A549 (cell line): ENCODE measurements around the gene ORC6. TPM values are rescaled to one million over a fixed set of nuclear protein-coding genes. Genes with fewer than 3 reads are reported as not detected.
A peak's percentile ranks its signal among the peaks of the same experiment; 100 is the strongest.
"Not testable (repeated sequence)": the region's sequence is repeated elsewhere in the genome, so short reads cannot be mapped to it uniquely, and the experiment has no call there.

ENCODE experiments used
- ATAC-seq, 2 experiments: fragments of 200-7000 bp in 1 of 2; fragments of >200 bp in 1 of 2; cut with Nextera tagmentation in 1 of 2; cut with Tn5 transposase in 1 of 2; 3 replicates each; pipeline versions ENCODE4 v1.8.0 to v1.9.1; 2018 to 2020; ENCODE audit warnings: mild to moderate bottlenecking in 1 of 2, moderate library complexity in 1 of 2
- CTCF ChIA-PET: fragments of 300-600 bp; sonication (Branson Sonifier 250); formaldehyde crosslinking; extraction: SDS; loops from one replicate; lab custom pipeline; 2021; ENCODE audit warnings: antibody characterized with exemption, inconsistent platforms; lab: Yijun Ruan, JAX
- POLR2A ChIA-PET: fragments of 350-600 bp; formaldehyde crosslinking; extraction: SDS; loops from one replicate; lab custom pipeline; 2021; ENCODE audit warnings: antibody characterized with exemption, inconsistent platforms; lab: Yijun Ruan, JAX
- DNase-seq, 2 experiments: peaks; one replicate each; pipeline versions ENCODE4 v3.0.0 to v3.0.0-alpha.2; 2011 to 2016; ENCODE audit warnings: low read depth in 1 of 2, low spot score in 1 of 2
- FAIRE-seq: peaks from 2 replicates; lab custom pipeline; 2011; peaks lifted over from hg19 to GRCh38; lab: Jason Lieb, UNC
- H3K27ac ChIP-seq, 2 experiments: fragments of >200 bp; sonication (Bioruptor Twin); formaldehyde crosslinking; 3 replicates each; pipeline ENCODE4 v1.5.1; 2016 to 2017
- H3K4me1 ChIP-seq: fragments of >200 bp; sonication (Bioruptor Twin); formaldehyde crosslinking; 3 replicates; pipeline ENCODE4 v1.6.1; 2016
- H3K4me2 ChIP-seq: fragments of >200 bp; sonication (Bioruptor Twin); formaldehyde crosslinking; 3 replicates; pipeline ENCODE4 v1.6.1; 2016
- H3K4me3 ChIP-seq: fragments of >200 bp; sonication (Bioruptor Twin); formaldehyde crosslinking; 3 replicates; pipeline ENCODE4 v1.5.1; 2016
- H3K9me3 ChIP-seq: fragments of >200 bp; sonication (Bioruptor Twin); formaldehyde crosslinking; 3 replicates; pipeline ENCODE4 v1.6.1; 2016
- CBX2 ChIP-seq: fragments of 200-600 bp; sonication (generic); IDR thresholded peaks from 2 replicates; pipeline ENCODE4 v1.6.1; 2016; ENCODE audit warnings: low read depth, mild to moderate bottlenecking, borderline replicate concordance
- CBX8 ChIP-seq: fragments of 200-600 bp; sonication (generic); IDR thresholded peaks from 2 replicates; pipeline ENCODE4 v1.6.1; 2016
- CHD4 ChIP-seq: fragments of 200-600 bp; sonication (generic); IDR thresholded peaks from 2 replicates; pipeline ENCODE4 v1.6.1; 2016; ENCODE audit warnings: antibody characterized with exemption, mild to moderate bottlenecking, borderline replicate concordance
- FOSL2 ChIP-seq, 2 experiments: fragments of 450-650 bp in 1 of 2; fragments of >200 bp in 1 of 2; sonication (Bioruptor Twin) in 1 of 2; formaldehyde crosslinking; IDR thresholded peaks; 2 replicates each; pipeline versions ENCODE4 v1.5.0 to v1.6.1; 2016 to 2020; ENCODE audit warnings: mild to moderate bottlenecking in 1 of 2, moderate library complexity in 1 of 2
- FOXS1 ChIP-seq: fragments of 250-450 bp; sonication (Bioruptor Pico); IDR thresholded peaks from 2 replicates; pipeline ENCODE4 v1.5.0; 2020; ENCODE audit warnings: mild to moderate bottlenecking, moderate library complexity
- HOXA7 ChIP-seq: fragments of 250-450 bp; sonication (Bioruptor Pico); IDR thresholded peaks from 2 replicates; pipeline ENCODE4 v1.5.0; 2020; ENCODE audit warnings: mild to moderate bottlenecking, moderate library complexity
- HOXB5 ChIP-seq: fragments of 250-450 bp; sonication (Bioruptor Pico); IDR thresholded peaks from 2 replicates; pipeline ENCODE4 v1.5.0; 2020; ENCODE audit warnings: mild to moderate bottlenecking, moderate library complexity
- KDM1A ChIP-seq: fragments of 200-600 bp; sonication (generic); IDR thresholded peaks from 2 replicates; pipeline ENCODE4 v1.6.1; 2016; ENCODE audit warnings: low read depth, mild to moderate bottlenecking
- MAFK ChIP-seq: fragments of 450-650 bp; IDR thresholded peaks from 2 replicates; pipeline ENCODE4 v1.6.1; 2014; ENCODE audit not compliant: partially characterized antibody
- MYC ChIP-seq: IDR thresholded peaks from 2 replicates; pipeline ENCODE4 v1.6.1; 2012; ENCODE audit warnings: mild to moderate bottlenecking, inconsistent platforms, low read length, improper control_type of control experiment, borderline replicate concordance
- NPAS2 ChIP-seq: fragments of 250-450 bp; sonication (Bioruptor Pico); IDR thresholded peaks from 2 replicates; pipeline ENCODE4 v1.8.0; 2022; ENCODE audit warnings: mild to moderate bottlenecking, moderate library complexity, borderline replicate concordance
- NR3C1 ChIP-seq: fragments of >200 bp; sonication (Bioruptor Twin); formaldehyde crosslinking; IDR thresholded peaks from 3 replicates; pipeline ENCODE4 v1.6.1; 2017
- PHF8 ChIP-seq: fragments of 200-600 bp; sonication (generic); IDR thresholded peaks from 2 replicates; pipeline ENCODE4 v1.6.1; 2016; ENCODE audit warnings: low read depth, mild to moderate bottlenecking, antibody characterized with exemption, moderate library complexity, borderline replicate concordance
- POLR2A ChIP-seq: IDR thresholded peaks from 2 replicates; pipeline ENCODE4 v1.6.1; 2012; ENCODE audit warnings: mild to moderate bottlenecking, low read length
- RFX5 ChIP-seq: fragments of 450-650 bp; IDR thresholded peaks from 2 replicates; pipeline ENCODE4 v1.7.1; 2014; ENCODE audit warnings: antibody characterized with exemption, mild to moderate bottlenecking, moderate library complexity
- SREBF2 ChIP-seq: fragments of 450-650 bp; IDR thresholded peaks from 2 replicates; pipeline ENCODE4 v1.6.1; 2014; ENCODE audit warnings: mild to moderate bottlenecking, moderate library complexity
- TP53 ChIP-seq: fragments of 250-450 bp; sonication (Bioruptor Pico); IDR thresholded peaks from 2 replicates; pipeline ENCODE4 v1.5.0; 2021; ENCODE audit warnings: mild to moderate bottlenecking, moderate library complexity
- ZC3H11A ChIP-seq: fragments of 450-650 bp; IDR thresholded peaks from 2 replicates; pipeline ENCODE4 v1.6.1; 2014; ENCODE audit warnings: antibody characterized with exemption, mild to moderate bottlenecking
- ZFP36 ChIP-seq: fragments of 450-650 bp; IDR thresholded peaks from 2 replicates; pipeline ENCODE4 v1.6.1; 2014; ENCODE audit warnings: borderline replicate concordance; ENCODE audit not compliant: partially characterized antibody
- ZNF302 ChIP-seq: fragments of 250-450 bp; sonication (Bioruptor Pico); IDR thresholded peaks from 2 replicates; pipeline ENCODE4 v1.9.0; 2021; ENCODE audit warnings: inconsistent platforms, mild to moderate bottlenecking, moderate library complexity
- WGBS: methylation state at CpG from one replicate; pipeline ENCODE4 v1.1.6; 2017; ENCODE audit errors: missing lambda C conversion rate; 5-methylcytosine and 5-hydroxymethylcytosine counted together
- polyA plus RNA-seq, 4 experiments: library from polyadenylated mRNA; depleted of rRNA in 3 of 4; stranded (reverse); fragments of >200 nt; fragmentation: RNase III in 1 of 4; extraction: RNeasy Plus Mini Kit Qiagen cat#74134 plus additional on column Dnase treatment in 1 of 4; gene quantifications; 2 replicates in 3 of 4; 3 replicates in 1 of 4; pipeline ENCODE4 v1.2.3, GENCODE V29; 2011 to 2017
- TF ChIP-seq, protein P1 (sequence below): fragments of 450-650 bp; IDR thresholded peaks from 2 replicates; pipeline ENCODE4 v1.6.1; 2014; ENCODE audit warnings: antibody characterized with exemption
- TF ChIP-seq, protein P2 (sequence below): IDR thresholded peaks from 2 replicates; pipeline ENCODE4 v1.6.1; 2012
- TF ChIP-seq, protein P3 (sequence below): fragments of >200 bp; sonication (Bioruptor Twin); formaldehyde crosslinking; IDR thresholded peaks from 3 replicates; pipeline ENCODE4 v1.6.1; 2016

ORC6 gene
- polyA plus RNA-seq, 2 of the 4 experiments (the other 2 are of a cell fraction) = 35.0 to 44.5 TPM

DNA sequence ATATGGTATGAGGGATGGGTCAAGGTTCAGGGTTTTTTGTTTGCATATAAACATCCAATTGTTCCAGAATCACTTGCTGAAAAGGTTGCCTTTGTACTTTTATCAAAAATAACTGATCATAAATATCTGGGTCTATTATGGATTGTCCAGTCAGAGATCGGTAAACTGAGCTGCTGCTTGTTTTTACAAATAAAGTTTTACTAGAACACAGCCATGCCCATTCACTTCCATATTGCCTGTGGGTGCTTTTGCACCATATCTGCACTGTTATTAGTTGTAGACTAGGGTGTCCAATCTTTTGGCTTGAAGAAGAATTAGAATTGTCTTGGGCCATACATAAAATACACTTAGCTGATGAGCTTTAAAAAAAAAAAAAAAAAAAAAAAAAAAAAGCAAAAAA lies 11.5 kb upstream of the ORC6 start:
- H3K4me1 ChIP-seq, ATAC-seq, POLR2A ChIA-PET, H3K27ac ChIP-seq, H3K9me3 ChIP-seq, DNase-seq, H3K4me2 ChIP-seq, H3K4me3 ChIP-seq, FAIRE-seq: not testable (repeated sequence)
- 100% methylated on average over 1 of the region's 1 CpG for WGBS
- CTCF ChIA-PET = interaction anchor here (0.6 to 1.8 kb wide), 5 partner anchors 10 to 1952 kb away, joined by 3 to 5 read pairs (median 3); no protein-coding TSS in a partner anchor

DNA sequence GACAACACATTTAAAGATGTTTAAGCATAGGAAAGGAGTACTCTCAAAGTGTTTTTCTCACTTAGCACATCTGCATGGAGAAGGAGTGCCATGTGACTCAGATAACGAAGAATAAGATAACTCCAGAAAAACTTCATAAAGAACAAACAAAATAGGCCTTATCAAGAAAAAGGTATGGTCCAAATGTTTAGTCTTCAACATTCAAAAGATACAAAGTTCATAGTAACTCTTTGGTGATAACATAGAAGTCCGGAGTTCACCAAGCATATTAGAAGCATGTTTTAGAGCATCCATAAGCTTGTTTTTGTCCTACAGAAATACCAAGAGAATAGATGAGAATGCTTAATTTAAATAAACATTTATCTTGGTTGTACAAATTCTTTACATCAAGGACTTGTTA lies 7.6 kb upstream of the ORC6 start:
- CTCF ChIA-PET = interaction anchor here (1.0 kb wide), 1 partner anchor 119 kb away, joined by 4 read pairs; no protein-coding TSS in a partner anchor

DNA sequence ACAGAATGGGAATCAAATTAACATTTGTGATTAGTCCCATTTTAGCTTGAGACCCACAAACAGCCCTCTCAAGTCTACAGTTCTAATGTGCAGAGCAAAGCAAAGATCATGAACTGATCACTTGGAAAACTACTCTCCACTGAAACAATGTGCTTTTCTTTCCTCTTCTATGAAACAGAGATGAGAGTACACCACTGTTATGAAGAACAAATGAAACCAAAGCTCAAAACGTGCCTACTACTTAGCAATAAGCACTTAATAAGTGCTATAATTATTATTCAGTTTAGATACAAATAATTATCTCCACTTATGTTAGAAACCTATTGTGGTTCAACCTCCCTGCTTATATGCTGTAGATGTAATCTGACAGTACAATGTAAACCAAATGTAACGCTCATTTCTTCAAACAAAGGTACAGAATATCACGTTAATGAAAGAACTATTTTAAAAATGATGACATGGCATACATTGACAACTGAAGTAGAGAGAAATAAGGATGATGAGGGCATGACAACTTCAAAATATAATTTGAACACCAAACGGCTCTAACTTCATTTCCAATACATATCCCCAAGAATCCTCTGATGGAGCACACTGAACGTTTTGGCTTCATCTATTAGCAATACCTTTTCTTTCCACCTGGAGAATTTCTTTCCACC lies 2.5 kb upstream of the ORC6 start:
- ChIA-PET CTCF (interaction anchor here (0.9 kb wide), 1 partner anchor 13 kb away, joined by 3 read pairs; no protein-coding TSS in a partner anchor), POLR2A (no interaction called here)
- 40% methylated on average over 5 of the region's 5 CpGs for WGBS
- ATAC-seq (no peak), DNase-seq (no peak)
- H3K9me3 ChIP-seq = no peaks in the 10 kb centered on the region
- TF ChIP-seq CHD4 (no peak), PHF8 (no peak), MAFK (peak; percentile 83), CBX2 (no peak), HOXA7 (no peak), MYC (no peak)
- TF ChIP-seq, protein P1, sequence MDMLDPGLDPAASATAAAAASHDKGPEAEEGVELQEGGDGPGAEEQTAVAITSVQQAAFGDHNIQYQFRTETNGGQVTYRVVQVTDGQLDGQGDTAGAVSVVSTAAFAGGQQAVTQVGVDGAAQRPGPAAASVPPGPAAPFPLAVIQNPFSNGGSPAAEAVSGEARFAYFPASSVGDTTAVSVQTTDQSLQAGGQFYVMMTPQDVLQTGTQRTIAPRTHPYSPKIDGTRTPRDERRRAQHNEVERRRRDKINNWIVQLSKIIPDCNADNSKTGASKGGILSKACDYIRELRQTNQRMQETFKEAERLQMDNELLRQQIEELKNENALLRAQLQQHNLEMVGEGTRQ = no peak
- TF ChIP-seq, all 56 proteins: peak for 1
- H3K4me2 ChIP-seq = peak overlapping the region; percentile 81
- H3K27ac ChIP-seq = no peak overlapping the region
- H3K4me1 ChIP-seq = peaks cover 37% of the 10 kb centered on the region
- FAIRE-seq = no peak
- no peak overlapping the region; the same call in 2 of the 3 replicates for H3K4me3 ChIP-seq

More for the DNA sequence above, 7.6 kb upstream of the ORC6 start:
- DNase-seq, ATAC-seq, H3K9me3 ChIP-seq, H3K4me2 ChIP-seq, POLR2A ChIA-PET, H3K4me3 ChIP-seq, H3K27ac ChIP-seq, FAIRE-seq: not testable (repeated sequence)
- 90% methylated on average over 2 of the region's 2 CpGs for WGBS
- H3K4me1 ChIP-seq = peaks cover 16% of the 10 kb centered on the region

DNA sequence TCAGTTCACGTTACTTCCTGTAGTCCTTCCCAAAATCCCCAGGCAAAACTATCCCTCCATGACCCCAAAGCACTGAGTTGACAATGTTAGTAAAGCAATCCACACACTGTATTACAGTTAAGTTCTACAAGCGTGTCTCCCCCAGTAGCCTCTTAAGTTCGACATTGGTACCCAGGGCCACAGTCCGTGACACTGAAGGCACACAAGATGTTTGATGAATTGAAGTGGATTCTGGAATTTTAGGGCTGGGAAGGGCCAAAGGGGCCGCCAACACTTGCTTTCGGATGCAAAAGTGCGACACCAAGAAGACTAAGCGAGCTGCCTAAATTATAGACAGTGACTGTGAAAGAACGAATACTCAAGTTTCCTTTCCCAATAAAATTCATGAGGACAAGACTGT lies 2.0 kb upstream of the ORC6 start:
- H3K27ac ChIP-seq = no peak overlapping the region
- peak overlapping the region; percentile 81 for H3K4me2 ChIP-seq
- 86% methylated on average over 9 of the region's 9 CpGs for WGBS
- H3K4me3 ChIP-seq = peak overlapping the region; percentile 58
- ATAC-seq = no peak
- no peaks in the 10 kb centered on the region for H3K9me3 ChIP-seq
- CTCF ChIA-PET = no interaction called here
- FAIRE-seq = no peak
- POLR2A ChIA-PET = no interaction called here
- TF ChIP-seq MYC = no peak
- no peak for TF ChIP-seq TP53 (CRISPR knock-in tag)
- TF ChIP-seq ZFP36 = no peak
- TF ChIP-seq HOXB5 = no peak
- TF ChIP-seq NPAS2 (CRISPR knock-in tag) = no peak
- TF ChIP-seq, protein P1 = no peak
- no peak for TF ChIP-seq MAFK
- TF ChIP-seq ZNF302 (CRISPR knock-in tag) = no peak
- TF ChIP-seq, protein P2, sequence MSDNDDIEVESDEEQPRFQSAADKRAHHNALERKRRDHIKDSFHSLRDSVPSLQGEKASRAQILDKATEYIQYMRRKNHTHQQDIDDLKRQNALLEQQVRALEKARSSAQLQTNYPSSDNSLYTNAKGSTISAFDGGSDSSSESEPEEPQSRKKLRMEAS = no peak
- TF ChIP-seq NR3C1 = no peak
- TF ChIP-seq ZC3H11A = no peak
- TF ChIP-seq SREBF2 = no peak
- TF ChIP-seq FOSL2 (IDR thresholded peaks at IDR 0.05) = no peak
- TF ChIP-seq FOSL2 (CRISPR knock-in tag; IDR thresholded peaks at IDR 0.05) = no peak
- no peak for TF ChIP-seq CBX8
- TF ChIP-seq RFX5 = no peak
- TF ChIP-seq FOXS1 (CRISPR knock-in tag) = no peak
- TF ChIP-seq, protein P3, sequence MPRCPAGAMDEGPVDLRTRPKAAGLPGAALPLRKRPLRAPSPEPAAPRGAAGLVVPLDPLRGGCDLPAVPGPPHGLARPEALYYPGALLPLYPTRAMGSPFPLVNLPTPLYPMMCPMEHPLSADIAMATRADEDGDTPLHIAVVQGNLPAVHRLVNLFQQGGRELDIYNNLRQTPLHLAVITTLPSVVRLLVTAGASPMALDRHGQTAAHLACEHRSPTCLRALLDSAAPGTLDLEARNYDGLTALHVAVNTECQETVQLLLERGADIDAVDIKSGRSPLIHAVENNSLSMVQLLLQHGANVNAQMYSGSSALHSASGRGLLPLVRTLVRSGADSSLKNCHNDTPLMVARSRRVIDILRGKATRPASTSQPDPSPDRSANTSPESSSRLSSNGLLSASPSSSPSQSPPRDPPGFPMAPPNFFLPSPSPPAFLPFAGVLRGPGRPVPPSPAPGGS = no peak
- no peak for TF ChIP-seq POLR2A
- no peak for TF ChIP-seq KDM1A
- peaks cover 37% of the 10 kb centered on the region for H3K4me1 ChIP-seq
- DNase-seq = no peak
